Mucosa of descending colon (tissue), 3 donors: ENCODE data around the gene BDKRB2. TPM values are rescaled to one million over a fixed set of nuclear protein-coding genes. Genes with fewer than 3 reads are reported as not detected.
A peak's percentile ranks its signal among the peaks of the same experiment; 100 is the strongest.

Source experiments
- ATAC-seq: fragments of 200-7000 bp; cut with Tn5 transposase; one replicate; pipeline ENCODE4 v1.9.1; 2020; ENCODE audit warnings: mild to moderate bottlenecking, moderate library complexity
- DNase-seq, 3 donors: peaks; one replicate each; pipeline ENCODE4 v3.0.0-alpha.2; 2020
- H3K36me3 ChIP-seq: fragments of 200-600 bp; one replicate; pipeline ENCODE4 v1.8.0; 2021; ENCODE audit warnings: low read depth, mild to moderate bottlenecking
- H3K4me1 ChIP-seq: fragments of 200-600 bp; one replicate; pipeline ENCODE4 v1.8.0; 2021; ENCODE audit warnings: low read depth, mild to moderate bottlenecking
- H3K4me3 ChIP-seq: fragments of 200-600 bp; one replicate; pipeline ENCODE4 v1.8.0; 2021; ENCODE audit warnings: mild to moderate bottlenecking
- H3K9me3 ChIP-seq: fragments of 200-600 bp; one replicate; pipeline ENCODE4 v1.8.0; 2021; ENCODE audit warnings: mild to moderate bottlenecking
- intact Hi-C, 2 donors: fragments of 100-400 bp; cut with DNase I in 1 of 2; cut with micrococcal nuclease in 1 of 2; formaldehyde crosslinking; loops; one replicate each; pipeline versions ENCODE4 v1.11.0 to v1.11.1; 2022; cut with DNase I, micrococcal nuclease
- total RNA-seq, 3 donors: library from RNA; stranded (reverse); fragmentation: NEBNext Ultra II Directional in 2 of 3; extraction: Animal tissue kit (Norgen Biotek cat#: 25700) in 2 of 3; gene quantifications; one replicate each; pipeline versions ENCODE4 v1.2.1 to v1.2.4, GENCODE V29; 2021 to 2023
- TF ChIP-seq, protein P1 (sequence below): fragments of 200-600 bp; IDR thresholded peaks from one replicate; pipeline ENCODE4 v1.8.0; 2022; ENCODE audit warnings: antibody characterized with exemption, mild to moderate bottlenecking
- donor health status: DM: no; HTN: no; CAD: no; lungs with moderate emphysema.
- donor health status: DM: no; HTN: no; CAD: no.
- donor health status: DM: no; HTN: yes; CAD: no.

Gene BDKRB2
- total RNA-seq, 3 donors from 2014 or later = 18.7 to 38.6 (median 25.4) TPM

GRCh38 chr14:96197969-96198368, 6.7 kb upstream of the BDKRB2 start:
- ATAC-seq (no peak), DNase-seq (no peak)
- peaks cover 5% of the 10 kb centered on the region for H3K4me1 ChIP-seq
- no peaks in the 10 kb centered on the region for H3K9me3 ChIP-seq
- no peak overlapping the region for H3K4me3 ChIP-seq
- TF ChIP-seq, protein P1, sequence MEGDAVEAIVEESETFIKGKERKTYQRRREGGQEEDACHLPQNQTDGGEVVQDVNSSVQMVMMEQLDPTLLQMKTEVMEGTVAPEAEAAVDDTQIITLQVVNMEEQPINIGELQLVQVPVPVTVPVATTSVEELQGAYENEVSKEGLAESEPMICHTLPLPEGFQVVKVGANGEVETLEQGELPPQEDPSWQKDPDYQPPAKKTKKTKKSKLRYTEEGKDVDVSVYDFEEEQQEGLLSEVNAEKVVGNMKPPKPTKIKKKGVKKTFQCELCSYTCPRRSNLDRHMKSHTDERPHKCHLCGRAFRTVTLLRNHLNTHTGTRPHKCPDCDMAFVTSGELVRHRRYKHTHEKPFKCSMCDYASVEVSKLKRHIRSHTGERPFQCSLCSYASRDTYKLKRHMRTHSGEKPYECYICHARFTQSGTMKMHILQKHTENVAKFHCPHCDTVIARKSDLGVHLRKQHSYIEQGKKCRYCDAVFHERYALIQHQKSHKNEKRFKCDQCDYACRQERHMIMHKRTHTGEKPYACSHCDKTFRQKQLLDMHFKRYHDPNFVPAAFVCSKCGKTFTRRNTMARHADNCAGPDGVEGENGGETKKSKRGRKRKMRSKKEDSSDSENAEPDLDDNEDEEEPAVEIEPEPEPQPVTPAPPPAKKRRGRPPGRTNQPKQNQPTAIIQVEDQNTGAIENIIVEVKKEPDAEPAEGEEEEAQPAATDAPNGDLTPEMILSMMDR = no peak
- H3K36me3 ChIP-seq = no peaks in the 10 kb centered on the region
- intact Hi-C loops = no loop called here

- DNase-seq (no peak), ATAC-seq (peak; percentile 19)
- Histone ChIP-seq H3K4me1 (peaks cover 6% of the 10 kb centered on the region), H3K4me3 (no peak overlapping the region), H3K9me3 (no peaks in the 10 kb centered on the region), H3K36me3 (no peaks in the 10 kb centered on the region)
- intact Hi-C loops = no loop called here
- TF ChIP-seq, protein P1 = no peak
Measured at GRCh38 chr14:96198430-96199130, 6.1 kb upstream of the BDKRB2 start.

DNA sequence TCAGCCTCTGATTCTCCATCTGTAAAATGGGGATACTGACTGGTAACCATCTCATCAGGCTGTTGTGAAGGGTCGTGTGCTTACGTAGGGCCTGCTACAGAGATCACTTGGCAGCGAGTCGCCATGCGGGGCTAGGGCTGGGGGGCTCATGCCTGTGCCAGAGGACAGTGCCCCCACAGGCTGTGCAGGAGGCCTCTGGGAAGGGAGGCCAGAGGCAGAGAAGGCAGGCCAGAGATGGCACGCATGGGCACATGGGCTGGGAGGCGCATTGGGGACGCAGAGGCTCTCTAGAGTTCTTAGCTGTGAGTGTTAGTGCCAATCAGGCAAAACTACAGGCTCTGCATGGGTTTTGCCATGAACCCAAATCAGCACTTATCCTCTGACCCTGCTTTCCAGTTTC, 3.5 kb upstream of the BDKRB2 start:
- intact Hi-C loops = no loop called here
- TF ChIP-seq, protein P1 = no peak
- Histone ChIP-seq H3K9me3 (no peaks in the 10 kb centered on the region), H3K4me1 (peaks cover 9% of the 10 kb centered on the region), H3K4me3 (no peak overlapping the region), H3K36me3 (no peaks in the 10 kb centered on the region)
- DNase-seq (no peak), ATAC-seq (no peak)

- no peak for DNase-seq
- no peak for ATAC-seq
- intact Hi-C loops = no loop called here
- TF ChIP-seq, protein P1 = no peak
- no peaks in the 10 kb centered on the region for H3K36me3 ChIP-seq
- H3K4me3 ChIP-seq = no peak overlapping the region
- H3K9me3 ChIP-seq = no peaks in the 10 kb centered on the region
- peaks cover 11% of the 10 kb centered on the region for H3K4me1 ChIP-seq
Measured at GRCh38 chr14:96201965-96202364, 2.7 kb upstream of the BDKRB2 start.

- Histone ChIP-seq H3K4me3 (no peak overlapping the region), H3K36me3 (no peaks in the 10 kb centered on the region), H3K9me3 (no peaks in the 10 kb centered on the region), H3K4me1 (peaks cover 11% of the 10 kb centered on the region)
- ATAC-seq = no peak
- intact Hi-C loops = no loop called here
- DNase-seq = no peak
- TF ChIP-seq, protein P1 = no peak
Measured at GRCh38 chr14:96202441-96203094, 2.1 kb upstream of the BDKRB2 start.
